Right lobe of liver (tissue), 6 donors: ENCODE results near the gene DSCAML1. TPM values are rescaled to one million over a fixed set of nuclear protein-coding genes. Genes with fewer than 3 reads are reported as not detected.

Experiments
- ATAC-seq, 4 donors: fragments of 200-7000 bp; cut with Tn5 transposase; one replicate each; pipeline ENCODE4 v1.9.1; 2020; ENCODE audit warnings: mild to moderate bottlenecking in 4 of 4, moderate library complexity in 4 of 4
- DNase-seq, 3 donors: peaks; one replicate each; pipeline ENCODE4 v3.0.0-alpha.2; 2020
- H3K27ac ChIP-seq, 3 donors: fragments of 200-600 bp; one replicate each; pipeline ENCODE4 v1.8.0; 2022
- H3K27me3 ChIP-seq, 2 donors: fragments of 200-600 bp; one replicate each; pipeline ENCODE4 v1.8.0; 2022
- H3K36me3 ChIP-seq, 4 donors: fragments of 200-600 bp; sonication (generic) in 1 of 4; one replicate each; pipeline versions ENCODE4 v1.5.1 to v1.8.0; 2017 to 2022; ENCODE audit warnings: control low read depth in 1 of 4
- H3K4me1 ChIP-seq, 4 donors: fragments of 200-600 bp; sonication (generic) in 1 of 4; one replicate each; pipeline versions ENCODE4 v1.5.1 to v1.8.0; 2017 to 2022; ENCODE audit warnings: control low read depth in 1 of 4
- H3K4me3 ChIP-seq, 3 donors: fragments of 200-600 bp; one replicate each; pipeline ENCODE4 v1.8.0; 2022
- H3K9me3 ChIP-seq, 4 donors: fragments of 200-600 bp; sonication (generic) in 1 of 4; one replicate each; pipeline versions ENCODE4 v1.5.1 to v1.8.0; 2017 to 2022; ENCODE audit warnings: control low read depth in 1 of 4
- CTCF ChIP-seq, 4 donors: fragments of 200-600 bp in 3 of 4; fragments of 450-650 bp in 1 of 4; IDR thresholded peaks; one replicate each; pipeline versions ENCODE4 v1.5.1 to v1.8.0; 2016 to 2022; ENCODE audit warnings: antibody characterized with exemption in 4 of 4, mild to moderate bottlenecking in 2 of 4
- POLR2A ChIP-seq: fragments of 450-650 bp; IDR thresholded peaks from one replicate; pipeline ENCODE4 v1.6.1; 2017; ENCODE audit warnings: antibody characterized with exemption, mild to moderate bottlenecking
- WGBS: methylation state at CpG from one replicate; pipeline ENCODE4 v1.1.6; 2018; ENCODE audit warnings: low coverage, low lambda C conversion rate; ENCODE audit not compliant: insufficient coverage; ENCODE audit errors: missing lambda C conversion rate; 5-methylcytosine and 5-hydroxymethylcytosine counted together
- intact Hi-C, 2 donors: fragments of 100-400 bp; cut with DNase I; formaldehyde crosslinking; loops; one replicate each; pipeline versions ENCODE4 v1.11.2 to v1.14.1; 2022
- total RNA-seq, 6 experiments: library from RNA; depleted of rRNA in 2 of 6; stranded (reverse); fragments of >200 nt in 2 of 6; fragmentation: NEBNext Ultra II Directional in 3 of 6; extraction: Animal tissue kit (Norgen Biotek cat#: 25700) in 3 of 6; gene quantifications; one replicate each; pipeline versions ENCODE4 v1.1.0 to v1.2.4, GENCODE V29; 2016 to 2023
- donor health status: DM: no; HTN: yes; CAD: no.
- donor health status: DM: no; HTN: no; CAD: no.
- donor health status: DM: no; HTN: no; CAD: no.
- donor health status: DM: no; HTN: yes; CAD: no.
- donor health status: DM: no; HTN: yes; CAD: no.

Gene DSCAML1
- total RNA-seq, 6 experiments from 2014 or later: 0.06 to 0.92 (median 0.22) TPM; not detected in 1

- Histone ChIP-seq H3K27ac (no peak overlapping the region), H3K36me3 (no peaks in the 10 kb centered on the region), H3K9me3 (no peaks in the 10 kb centered on the region), H3K4me1 (no peaks in the 10 kb centered on the region), H3K27me3 (no peaks in the 10 kb centered on the region), H3K4me3 (no peak overlapping the region)
- intact Hi-C loops: no loop called here
- no peak for DNase-seq
- 78% methylated on average over 3 of the region's 4 CpGs for whole genome bisulfite sequencing
- TF ChIP-seq CTCF (IDR thresholded peaks at IDR 0.05): no peak
- no peak for TF ChIP-seq POLR2A
- no peak for ATAC-seq
These were observed 7.8 kb downstream of the DSCAML1 start for GRCh38 chr11:117789241-117789640.

GRCh38 chr11:117786135-117786870, 10.7 kb downstream of the DSCAML1 start:
- intact Hi-C loops: no loop called here
- H3K36me3 ChIP-seq: no peaks in the 10 kb centered on the region
- no peaks in the 10 kb centered on the region for H3K9me3 ChIP-seq
- H3K4me3 ChIP-seq: no peak overlapping the region
- ATAC-seq (no peak), DNase-seq (no peak)
- 55% methylated on average over 13 of the region's 14 CpGs for WGBS
- H3K4me1 ChIP-seq: no peaks in the 10 kb centered on the region
- H3K27ac ChIP-seq: no peak overlapping the region
- H3K27me3 ChIP-seq: no peaks in the 10 kb centered on the region
- no peak for TF ChIP-seq CTCF (IDR thresholded peaks at IDR 0.05)

GRCh38 chr11:117782101-117782500, 14.9 kb downstream of the DSCAML1 start:
- intact Hi-C loops: no loop called here
- no peaks in the 10 kb centered on the region for H3K36me3 ChIP-seq
- no peak for ATAC-seq
- DNase-seq: no peak
- no peak overlapping the region for H3K27ac ChIP-seq
- no peak for TF ChIP-seq POLR2A
- TF ChIP-seq CTCF (IDR thresholded peaks at IDR 0.05): no peak
- H3K9me3 ChIP-seq: no peaks in the 10 kb centered on the region
- no peaks in the 10 kb centered on the region for H3K27me3 ChIP-seq
- WGBS: 40% methylated on average over 2 of the region's 11 CpGs
- no peaks in the 10 kb centered on the region for H3K4me1 ChIP-seq
- no peak overlapping the region for H3K4me3 ChIP-seq

GRCh38 chr11:117781627-117782026, 15.4 kb downstream of the DSCAML1 start:
- no peaks in the 10 kb centered on the region for H3K9me3 ChIP-seq
- no peak for ATAC-seq
- H3K27ac ChIP-seq: no peak overlapping the region
- no peak overlapping the region for H3K4me3 ChIP-seq
- no peaks in the 10 kb centered on the region for H3K36me3 ChIP-seq
- TF ChIP-seq CTCF (IDR thresholded peaks at IDR 0.05) (no peak), POLR2A (no peak)
- no peaks in the 10 kb centered on the region for H3K4me1 ChIP-seq
- no peaks in the 10 kb centered on the region for H3K27me3 ChIP-seq
- 60% methylated on average over 2 of the region's 4 CpGs for WGBS
- DNase-seq: no peak
- intact Hi-C loops: no loop called here
